ENCODE data around the gene ZNF385A. TPM values are rescaled to one million over a fixed set of nuclear protein-coding genes. Genes with fewer than 3 reads are reported as not detected.

The ZNF385A gene
- 2.5 and 2.7 TPM in 2 replicates for total RNA-seq

GRCh38 chr12:54384591-54385041 lies at the start of gene ZNF385A:
TSS of gene ZNF385A (minus strand) at chr12:54384733. CDS start at chr12:54384514, 219 bp downstream.

DNA sequence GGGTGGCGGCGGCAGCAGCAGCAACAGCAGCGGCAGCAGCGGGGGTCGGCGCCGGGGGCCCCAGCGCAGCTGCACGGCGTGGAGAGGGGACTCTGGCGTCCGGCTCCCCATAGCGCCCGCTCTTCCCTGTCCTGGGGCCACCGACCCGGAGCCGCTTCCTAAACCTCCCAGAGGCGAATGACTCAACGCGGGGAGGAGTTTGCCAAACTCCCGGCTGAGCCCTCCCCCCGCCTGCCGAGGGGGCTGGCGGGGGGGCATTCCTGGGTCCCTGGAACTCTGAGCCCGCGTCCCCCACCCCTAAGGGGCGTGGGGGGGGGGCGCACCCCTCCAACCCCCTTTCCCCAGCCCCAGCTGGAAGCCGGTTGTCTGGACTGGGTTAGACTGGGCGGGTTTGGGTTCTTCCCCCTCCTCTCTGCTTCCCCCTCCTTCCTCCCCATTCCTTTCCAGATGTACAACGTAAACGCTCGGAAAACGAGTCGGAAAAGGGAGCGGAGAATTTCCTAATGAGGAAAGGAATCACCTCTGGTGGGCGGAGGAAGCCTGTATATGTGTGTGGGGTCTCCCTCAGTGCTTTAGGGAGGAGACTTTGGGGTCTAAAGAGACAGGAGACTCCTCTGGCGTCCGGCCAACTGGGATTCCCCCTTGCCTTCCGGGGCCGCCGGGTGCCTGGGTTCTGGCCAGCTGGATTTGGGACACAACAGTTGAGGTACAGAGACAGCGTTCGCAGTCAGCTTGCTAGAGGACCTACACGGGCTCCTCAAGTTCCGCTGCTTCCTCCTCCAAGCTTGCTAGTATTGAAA lies 34.8 kb upstream of the ZNF385A start, which contains the start of gene ITGA5:
TSS of gene ITGA5 (minus strand) at position 179 of the 800 bp plus-strand sequence. CDS start at position 111, 68 bp downstream.

DNA sequence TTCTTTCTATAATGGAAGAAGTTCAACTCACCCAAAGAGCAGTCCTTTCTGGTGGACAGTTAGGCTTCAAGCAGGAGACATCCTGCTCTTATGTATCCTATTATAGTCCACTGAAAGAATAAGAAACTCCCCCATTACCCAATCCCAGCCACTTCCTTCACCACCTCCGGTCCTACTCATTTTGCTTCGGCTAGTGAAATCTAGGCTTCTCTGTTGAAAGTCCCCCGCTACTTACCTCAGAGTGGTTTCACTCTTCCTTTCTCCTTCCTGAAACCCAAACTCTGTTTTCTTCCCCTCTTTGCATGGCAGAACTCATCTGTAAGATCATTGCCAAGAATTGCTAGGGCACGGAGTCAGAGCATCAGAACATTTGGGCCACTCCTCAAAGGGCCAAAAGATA lies 20.1 kb downstream of the ZNF385A start, which contains the start of gene GPR84:
TSS of gene GPR84 (minus strand) at position 74 of the 400 bp plus-strand sequence. CDS start 635 bp downstream, outside the sequence.

DNA sequence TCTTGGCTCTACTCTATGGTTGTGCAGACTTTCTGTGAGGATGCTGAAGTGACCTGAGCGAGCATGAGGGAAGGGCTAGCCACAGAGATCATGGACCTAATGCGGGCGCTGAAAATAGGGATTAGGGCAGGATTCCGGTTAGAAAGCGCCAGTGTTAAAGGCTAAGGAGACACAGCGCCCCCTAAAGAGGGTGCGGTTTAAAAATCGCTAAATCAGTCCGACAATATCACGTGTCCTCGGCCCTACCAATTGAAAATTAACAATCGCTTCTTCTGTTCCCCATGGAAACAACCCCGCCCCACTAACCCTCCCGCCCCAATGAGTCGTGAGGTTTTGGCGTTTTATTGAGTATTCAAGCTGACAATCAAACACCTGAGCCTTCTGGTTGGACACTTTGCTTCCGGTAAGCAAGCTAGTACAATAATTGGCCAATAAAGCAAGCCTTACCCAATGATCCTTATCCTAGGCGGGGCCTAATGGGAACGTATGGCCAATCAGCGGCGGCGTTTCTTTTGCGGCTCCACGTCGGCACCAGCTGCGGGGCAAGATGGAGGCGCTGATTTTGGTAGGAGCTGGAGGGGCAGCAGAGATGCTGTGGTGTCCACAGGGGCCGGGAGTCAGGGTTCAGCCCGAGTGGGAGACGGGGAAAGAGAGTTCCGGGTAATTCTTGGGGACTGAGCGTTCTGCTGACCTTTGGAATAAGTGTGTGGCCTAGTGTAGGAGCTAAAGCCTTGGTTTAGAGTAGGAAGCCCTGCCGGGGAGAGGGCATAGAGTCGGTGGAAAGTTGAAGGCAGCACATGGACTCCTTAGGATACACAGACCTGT lies 59.7 kb downstream of the ZNF385A start, which contains the start of gene COPZ1:
TSS of gene COPZ1 (plus strand) at position 515 of the 825 bp plus-strand sequence. CDS start at position 548, 33 bp downstream.

Other genes starting within 250 kb of the ZNF385A start
- gene SMUG1, start 195.7 kb downstream of the ZNF385A start, total RNA-seq = 45.9 and 50.4 TPM in 2 replicates
- 41.2 and 46.2 TPM in 2 replicates for gene CBX5, start 104.6 kb downstream of the ZNF385A start, total RNA-seq
- gene HNRNPA1, start 104.0 kb downstream of the ZNF385A start, total RNA-seq = 1,097 and 1,104 TPM in 2 replicates
- gene NFE2, start 83.7 kb downstream of the ZNF385A start, total RNA-seq = 0.15 and 0.34 TPM in 2 replicates
- 123 and 131 TPM in 2 replicates for gene COPZ1, start 59.6 kb downstream of the ZNF385A start, total RNA-seq
- gene GPR84, start 20.2 kb downstream of the ZNF385A start, total RNA-seq = not detected in 2 replicates
- 355 and 369 TPM in 2 replicates for gene ITGA5, start 34.5 kb upstream of the ZNF385A start, total RNA-seq
- 4.3 and 5.5 TPM in 2 replicates for gene GTSF1, start 88.9 kb upstream of the ZNF385A start, total RNA-seq
- under 0.01 TPM in 1 of 2 replicates, not detected in the other for gene NCKAP1L, start 113.0 kb upstream of the ZNF385A start, total RNA-seq
- gene PDE1B, start 164.9 kb upstream of the ZNF385A start, total RNA-seq = under 0.01 TPM in 1 of 2 replicates, not detected in the other
- gene PPP1R1A, start 203.9 kb upstream of the ZNF385A start, total RNA-seq = not detected in 2 replicates